Measurements from ENCODE around the gene EXOC2.

DNA sequence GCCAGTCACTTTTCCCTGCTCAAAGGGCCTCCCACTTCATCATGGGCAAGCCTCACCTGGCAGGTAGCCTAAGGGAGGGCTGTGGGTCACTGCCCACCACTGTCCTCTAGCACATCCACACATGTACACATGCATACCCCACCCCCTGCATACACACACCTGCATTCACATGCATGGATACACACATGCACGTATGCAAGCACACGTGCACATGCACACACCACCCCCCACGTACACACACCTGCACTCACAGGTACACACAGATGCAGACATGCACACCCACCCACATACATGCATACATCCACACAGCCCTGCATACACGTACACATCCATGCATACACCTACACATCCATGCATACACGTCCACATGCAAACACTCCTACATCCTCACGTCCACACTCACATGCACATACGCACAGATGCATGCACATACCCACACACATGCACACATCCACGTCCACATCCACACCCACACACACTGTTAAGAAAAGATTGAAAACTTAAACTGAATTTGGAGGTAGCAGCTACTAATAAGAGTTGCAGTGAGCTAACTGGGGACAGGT, 14.0 kb upstream of the EXOC2 start:
- TF ChIP-seq, protein P1, sequence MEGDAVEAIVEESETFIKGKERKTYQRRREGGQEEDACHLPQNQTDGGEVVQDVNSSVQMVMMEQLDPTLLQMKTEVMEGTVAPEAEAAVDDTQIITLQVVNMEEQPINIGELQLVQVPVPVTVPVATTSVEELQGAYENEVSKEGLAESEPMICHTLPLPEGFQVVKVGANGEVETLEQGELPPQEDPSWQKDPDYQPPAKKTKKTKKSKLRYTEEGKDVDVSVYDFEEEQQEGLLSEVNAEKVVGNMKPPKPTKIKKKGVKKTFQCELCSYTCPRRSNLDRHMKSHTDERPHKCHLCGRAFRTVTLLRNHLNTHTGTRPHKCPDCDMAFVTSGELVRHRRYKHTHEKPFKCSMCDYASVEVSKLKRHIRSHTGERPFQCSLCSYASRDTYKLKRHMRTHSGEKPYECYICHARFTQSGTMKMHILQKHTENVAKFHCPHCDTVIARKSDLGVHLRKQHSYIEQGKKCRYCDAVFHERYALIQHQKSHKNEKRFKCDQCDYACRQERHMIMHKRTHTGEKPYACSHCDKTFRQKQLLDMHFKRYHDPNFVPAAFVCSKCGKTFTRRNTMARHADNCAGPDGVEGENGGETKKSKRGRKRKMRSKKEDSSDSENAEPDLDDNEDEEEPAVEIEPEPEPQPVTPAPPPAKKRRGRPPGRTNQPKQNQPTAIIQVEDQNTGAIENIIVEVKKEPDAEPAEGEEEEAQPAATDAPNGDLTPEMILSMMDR (IDR thresholded peaks at IDR 0.05) = no peak
- no peak for TF ChIP-seq EZH2 (IDR thresholded peaks at IDR 0.05; ENCODE audit: borderline replicate concordance, insufficient read depth, low read depth, low read length, poor library complexity, severe bottlenecking)

Measured in B cell (primary cell).